OCI-LY1 (cell line): Measurements from ENCODE around the gene CKAP5.

Experiments
- H2AFZ ChIP-seq: fragments of 200-600 bp; sonication (generic), shearing (Covaris generic); 2 replicates; pipeline ENCODE4 v1.6.0; 2014; ENCODE audit warnings: antibody characterized with exemption, mild to moderate bottlenecking, low read length
- H3F3A ChIP-seq: fragments of 200-600 bp; sonication (generic), shearing (Covaris generic); 2 replicates; pipeline ENCODE4 v1.6.0; 2014; ENCODE audit warnings: mild to moderate bottlenecking, antibody characterized with exemption, low read length, moderate library complexity; ENCODE audit not compliant: insufficient read depth
- H3K27ac ChIP-seq: fragments of 200-600 bp; sonication (generic); 2 replicates; pipeline ENCODE4 v1.5.1; 2014; ENCODE audit warnings: low read length, mixed run types, mild to moderate bottlenecking, low read depth; ENCODE audit not compliant: poor library complexity, severe bottlenecking
- H3K27me3 ChIP-seq: fragments of 200-600 bp; sonication (generic); 2 replicates; pipeline ENCODE4 v1.6.0; 2014; ENCODE audit warnings: antibody characterized with exemption, mild to moderate bottlenecking, low read length, moderate library complexity; ENCODE audit not compliant: insufficient read depth
- H3K36me3 ChIP-seq: fragments of 200-600 bp; sonication (generic); 2 replicates; pipeline ENCODE4 v1.6.1; 2014; ENCODE audit warnings: mild to moderate bottlenecking, antibody characterized with exemption, low read length, moderate library complexity, mixed read lengths; ENCODE audit not compliant: insufficient read depth
- H3K4me1 ChIP-seq: fragments of 200-600 bp; sonication (generic); 2 replicates; pipeline ENCODE4 v1.5.1; 2014; ENCODE audit warnings: mild to moderate bottlenecking, low read length, moderate library complexity; ENCODE audit not compliant: insufficient read depth, severe bottlenecking
- H3K4me2 ChIP-seq: fragments of 200-600 bp; sonication (generic), shearing (Covaris generic); 2 replicates; pipeline ENCODE4 v1.6.1; 2014; ENCODE audit warnings: low read length
- H3K4me3 ChIP-seq: fragments of 200-600 bp; sonication (generic); 2 replicates; pipeline ENCODE4 v1.5.1; 2014; ENCODE audit warnings: low read length, low read depth, mild to moderate bottlenecking, mixed read lengths; ENCODE audit not compliant: poor library complexity, severe bottlenecking
- H3K79me2 ChIP-seq: fragments of 200-600 bp; shearing (Covaris generic); 2 replicates; pipeline ENCODE4 v1.6.1; 2016; ENCODE audit warnings: mixed run types, low read length, mixed read lengths; ENCODE audit not compliant: insufficient read depth
- H3K9ac ChIP-seq: fragments of 200-600 bp; sonication (generic), shearing (Covaris generic); 2 replicates; pipeline ENCODE4 v1.6.1; 2014; ENCODE audit warnings: mild to moderate bottlenecking, low read length, mixed read lengths
- H3K9me2 ChIP-seq: fragments of 200-600 bp; sonication (generic), shearing (Covaris generic); 2 replicates; pipeline ENCODE4 v1.6.1; 2014; ENCODE audit warnings: low read depth, mild to moderate bottlenecking, low read length, mixed read lengths
- H3K9me3 ChIP-seq: fragments of 200-600 bp; shearing (Covaris generic); 2 replicates; pipeline ENCODE4 v1.6.1; 2014; ENCODE audit warnings: low read length, mixed read lengths
- H4K20me1 ChIP-seq: fragments of 200-600 bp; sonication (generic), shearing (Covaris generic); 2 replicates; pipeline ENCODE4 v1.6.0; 2016; ENCODE audit warnings: mild to moderate bottlenecking, low read length; ENCODE audit not compliant: insufficient read depth
- CTCF ChIP-seq: fragments of 200-600 bp; sonication (generic), shearing (Covaris generic); IDR thresholded peaks from 2 replicates; pipeline ENCODE4 v1.5.1; 2017; ENCODE audit warnings: mild to moderate bottlenecking, antibody characterized with exemption, low read length, moderate library complexity, mixed read lengths
- EZH2 ChIP-seq: fragments of 200-600 bp; sonication (generic), shearing (Covaris generic); IDR thresholded peaks from 2 replicates; pipeline ENCODE4 v1.8.0; 2017; ENCODE audit warnings: borderline replicate concordance, mixed run types, mild to moderate bottlenecking, antibody characterized with exemption, low read length, moderate library complexity, mixed read lengths

The CKAP5 gene

GRCh38 chr11:46694072-46694471, 152.0 kb downstream of the CKAP5 start:
- Histone ChIP-seq H3F3A (no peaks in the 10 kb centered on the region), H3K4me3 (no peak overlapping the region), H3K79me2 (no peaks in the 10 kb centered on the region; the same call in 1 of the 2 replicates), H3K27me3 (no peaks in the 10 kb centered on the region), H3K9me3 (no peaks in the 10 kb centered on the region), H3K4me2 (no peak overlapping the region), H3K9ac (no peak overlapping the region), H3K4me1 (peaks cover 3% of the 10 kb centered on the region), H3K9me2 (no peaks in the 10 kb centered on the region), H2AFZ (no peak overlapping the region), H4K20me1 (no peaks in the 10 kb centered on the region), H3K36me3 (peaks cover 38% of the 10 kb centered on the region), H3K27ac (no peak overlapping the region)
- TF ChIP-seq CTCF (no peak), EZH2 (no peak)

- Histone ChIP-seq H4K20me1 (no peaks in the 10 kb centered on the region), H2AFZ (no peak overlapping the region), H3K4me3 (no peak overlapping the region), H3K79me2 (no peaks in the 10 kb centered on the region), H3K9me2 (no peaks in the 10 kb centered on the region), H3K27ac (no peak overlapping the region), H3K36me3 (peaks cover 38% of the 10 kb centered on the region), H3K4me1 (no peaks in the 10 kb centered on the region), H3K27me3 (no peaks in the 10 kb centered on the region), H3K9ac (no peak overlapping the region), H3K9me3 (no peaks in the 10 kb centered on the region), H3F3A (no peaks in the 10 kb centered on the region), H3K4me2 (no peak overlapping the region)
- TF ChIP-seq EZH2 = no peak
Observed at GRCh38 chr11:46693597-46694012, 152.5 kb downstream of the CKAP5 start.
